Smooth muscle cell of the umbilical artery (primary cell): Measurements from ENCODE around the gene CADM1. TPM values are rescaled to one million over a fixed set of nuclear protein-coding genes. Genes with fewer than 3 reads are reported as not detected.

Experiments used
- total RNA-seq: library from RNA; depleted of rRNA; stranded (reverse); fragments of >200 nt; gene quantifications from 2 replicates; pipeline ENCODE4 v1.2.3, GENCODE V29; 2014

Gene CADM1
- total RNA-seq = 8.4 and 65.3 TPM in 2 replicates

DNA sequence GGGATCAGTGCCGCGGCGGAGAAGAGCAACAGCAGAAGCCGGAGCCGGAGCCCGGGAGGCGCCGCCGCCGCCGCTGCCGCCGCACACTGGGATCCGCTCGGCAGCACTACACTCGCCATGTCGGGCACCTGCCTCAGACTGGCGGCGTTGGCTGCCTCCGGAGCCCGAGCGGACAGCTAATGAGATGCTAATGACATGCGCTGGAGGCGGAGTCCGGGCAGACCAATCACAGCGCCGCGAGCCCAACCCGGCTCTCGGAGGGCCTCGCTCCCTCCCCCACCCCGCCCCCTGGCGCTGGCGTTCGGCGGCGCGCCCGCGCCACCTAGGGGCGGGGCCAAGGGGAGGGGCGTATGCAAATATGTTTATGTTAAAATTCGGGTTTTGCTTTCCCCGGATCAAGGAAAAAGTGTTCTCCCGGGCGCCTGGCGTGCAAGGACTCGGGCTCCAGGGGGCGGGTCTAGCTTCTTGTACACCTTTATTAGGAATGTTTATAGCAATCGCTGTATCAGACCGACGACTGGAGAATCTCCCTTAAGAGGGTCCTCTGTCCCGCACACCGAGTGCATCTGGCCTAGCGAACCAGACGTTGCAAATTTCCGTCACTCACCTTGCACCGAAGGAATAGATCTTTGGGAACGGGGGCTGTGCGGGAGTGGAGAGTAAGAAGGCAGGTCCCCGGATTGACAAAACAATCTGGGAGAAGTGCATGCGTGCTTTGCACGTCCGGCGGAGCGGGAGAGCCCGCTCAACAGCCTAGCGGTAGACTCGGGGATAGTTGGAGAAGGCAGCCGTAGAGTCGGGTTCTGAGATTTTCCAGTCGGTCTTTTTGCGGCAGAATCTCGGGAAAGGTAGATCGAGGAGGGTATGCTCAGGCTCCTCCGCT is at the start of gene CADM1:
Gene CADM1, minus strand, starts transcription at position 140 of the 883 bp plus-strand sequence.

